Pancreas (tissue), 10 donors: ENCODE results near the gene MYO1E. TPM values are rescaled to one million over a fixed set of nuclear protein-coding genes. Genes with fewer than 3 reads are reported as not detected.

Source experiments
- ATAC-seq, 4 donors: fragments of 200-7000 bp; cut with Tn5 transposase; one replicate each; pipeline versions ENCODE4 v1.8.0 to v1.9.1; 2020; ENCODE audit warnings: mild to moderate bottlenecking in 4 of 4, moderate library complexity in 4 of 4
- DNase-seq, 6 donors: peaks; one replicate each; pipeline ENCODE4 v3.0.0-alpha.2; 2020
- FAIRE-seq: peaks from 2 replicates; lab custom pipeline; 2012; peaks lifted over from hg19 to GRCh38; lab: Jason Lieb, UNC
- H3K27ac ChIP-seq, 4 donors: fragments of 200-600 bp; sonication (generic); 1 replicate in 3 of 4; 2 replicates in 1 of 4; pipeline versions ENCODE4 v1.5.0 to v1.8.0; 2020
- H3K27me3 ChIP-seq, 4 donors: fragments of 200-600 bp; one replicate each; pipeline ENCODE4 v1.8.0; 2021
- H3K36me3 ChIP-seq, 3 donors: fragments of 200-600 bp; sonication (generic) in 1 of 3; one replicate each; pipeline versions ENCODE4 v1.5.0 to v1.8.0; 2020 to 2021
- H3K4me1 ChIP-seq, 3 donors: fragments of 200-600 bp; one replicate each; pipeline ENCODE4 v1.8.0; 2021
- H3K4me3 ChIP-seq, 4 donors: fragments of 200-600 bp; sonication (generic) in 2 of 4; one replicate each; pipeline versions ENCODE4 v1.5.0 to v1.8.0; 2020 to 2021
- H3K9me3 ChIP-seq, 4 donors: fragments of 200-600 bp; one replicate each; pipeline ENCODE4 v1.8.0; 2021
- WGBS, 2 donors: extraction: QIAGEN DNeasy Blood & Tissue Kit; methylation state at CpG; one replicate each; pipeline ENCODE4 v1.1.7; 2013; 5-methylcytosine and 5-hydroxymethylcytosine counted together
- intact Hi-C, 3 donors: fragments of 100-400 bp; cut with DNase I; formaldehyde crosslinking; loops; one replicate each; pipeline versions ENCODE4 v1.11.1 to v1.14.2; 2022
- polyA plus RNA-seq, 2 donors: library from polyadenylated mRNA; stranded (reverse); fragments of 200-250 nt; gene quantifications; one replicate each; pipeline ENCODE4 v1.2.3, GENCODE V29; 2013
- total RNA-seq, 6 donors: library from RNA; stranded (reverse); fragmentation: NEBNext Ultra II Directional in 4 of 6; extraction: Animal tissue kit (Norgen Biotek cat#: 25700) in 4 of 6; gene quantifications; one replicate each; pipeline versions ENCODE4 v1.2.1 to v1.2.4, GENCODE V29; 2021 to 2023
- TF ChIP-seq, protein P1 (sequence below), 4 donors: fragments of 200-600 bp; sonication (generic) in 3 of 4; IDR thresholded peaks; one replicate each; pipeline versions ENCODE4 v1.5.0 to v1.8.0; 2021; ENCODE audit warnings: antibody characterized with exemption in 4 of 4
- donor health status: healthy with polysubstance abuse.
- donor health status: DM: no; HTN: no; CAD: no; lungs with moderate emphysema.
- donor health status: DM: no; HTN: no; CAD: no.
- donor health status: control.
- donor health status: control.
- donor health status: Bipolar disorder and iron deficiency.
- donor health status: DM: yes; HTN: yes; CAD: no.
- donor health status: DM: no; HTN: no; CAD: no.
- donor health status: DM: no; HTN: no; CAD: no.
- donor health status: DM: yes; HTN: yes; CAD: no.

Gene MYO1E
- total and polyA plus RNA-seq, 8 donors: 7.8 to 81.1 (median 25.6) TPM

DNA sequence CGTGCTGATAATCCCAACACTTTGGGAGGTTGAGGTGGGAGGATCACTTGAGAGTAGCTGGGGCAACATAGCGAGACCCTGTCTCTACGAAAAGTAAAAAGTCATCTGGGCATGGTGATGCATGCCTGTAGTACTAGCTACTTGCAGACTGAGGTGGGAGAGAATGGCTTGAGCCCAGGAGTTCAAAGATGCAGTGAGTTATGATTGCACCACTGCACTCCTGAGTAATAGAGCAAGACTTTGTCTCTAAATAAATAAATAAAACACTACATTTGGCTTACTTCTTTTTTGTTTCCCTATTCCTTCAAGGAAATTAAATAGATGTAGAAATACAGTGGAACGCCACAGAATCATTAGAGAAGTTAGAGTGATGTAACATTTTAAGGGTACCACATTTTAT is 186.2 kb downstream of the MYO1E start:
- Histone ChIP-seq H3K36me3 (peaks cover 0 to 9% (median 0%) of the 10 kb centered on the region in 3 donors), H3K4me3 (no peak overlapping the region), H3K9me3 (no peaks in the 10 kb centered on the region), H3K4me1 (no peaks in the 10 kb centered on the region), H3K27me3 (no peaks in the 10 kb centered on the region), H3K27ac (no peak overlapping the region)
- no peak for DNase-seq
- intact Hi-C loops: no loop called here
- ATAC-seq: no peak
- no peak for FAIRE-seq
- WGBS, 2 donors: 94 to 95% methylated on average over 4 of the region's 4 CpGs
- TF ChIP-seq, protein P1, sequence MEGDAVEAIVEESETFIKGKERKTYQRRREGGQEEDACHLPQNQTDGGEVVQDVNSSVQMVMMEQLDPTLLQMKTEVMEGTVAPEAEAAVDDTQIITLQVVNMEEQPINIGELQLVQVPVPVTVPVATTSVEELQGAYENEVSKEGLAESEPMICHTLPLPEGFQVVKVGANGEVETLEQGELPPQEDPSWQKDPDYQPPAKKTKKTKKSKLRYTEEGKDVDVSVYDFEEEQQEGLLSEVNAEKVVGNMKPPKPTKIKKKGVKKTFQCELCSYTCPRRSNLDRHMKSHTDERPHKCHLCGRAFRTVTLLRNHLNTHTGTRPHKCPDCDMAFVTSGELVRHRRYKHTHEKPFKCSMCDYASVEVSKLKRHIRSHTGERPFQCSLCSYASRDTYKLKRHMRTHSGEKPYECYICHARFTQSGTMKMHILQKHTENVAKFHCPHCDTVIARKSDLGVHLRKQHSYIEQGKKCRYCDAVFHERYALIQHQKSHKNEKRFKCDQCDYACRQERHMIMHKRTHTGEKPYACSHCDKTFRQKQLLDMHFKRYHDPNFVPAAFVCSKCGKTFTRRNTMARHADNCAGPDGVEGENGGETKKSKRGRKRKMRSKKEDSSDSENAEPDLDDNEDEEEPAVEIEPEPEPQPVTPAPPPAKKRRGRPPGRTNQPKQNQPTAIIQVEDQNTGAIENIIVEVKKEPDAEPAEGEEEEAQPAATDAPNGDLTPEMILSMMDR (IDR thresholded peaks at IDR 0.05): no peak

DNA sequence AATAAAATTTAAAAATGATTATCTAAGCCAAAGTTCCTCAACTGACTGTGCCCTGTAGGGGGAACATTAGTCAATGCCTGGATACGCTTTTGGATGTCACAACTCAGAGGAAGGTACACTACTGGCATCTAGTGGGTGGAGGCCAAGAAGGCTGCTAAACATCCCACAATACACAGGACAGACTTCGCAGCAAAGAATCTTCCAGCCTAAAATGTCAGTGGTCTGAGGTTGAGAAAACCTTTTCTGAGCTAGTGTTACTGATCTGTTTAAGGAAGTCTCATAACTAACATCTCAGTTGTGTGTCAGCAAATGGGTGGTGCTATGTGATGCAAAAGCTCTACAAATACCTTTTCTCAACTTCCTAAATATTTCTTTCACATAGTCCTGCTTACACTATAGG is 186.9 kb downstream of the MYO1E start:
- intact Hi-C loops: no loop called here
- Histone ChIP-seq H3K36me3 (peaks cover 0 to 9% (median 0%) of the 10 kb centered on the region in 3 donors), H3K27ac (no peak overlapping the region), H3K4me1 (no peaks in the 10 kb centered on the region), H3K4me3 (no peak overlapping the region), H3K9me3 (no peaks in the 10 kb centered on the region), H3K27me3 (no peaks in the 10 kb centered on the region)
- no peak for FAIRE-seq
- 67 to 76% methylated on average over 2 of the region's 2 CpGs for WGBS, 2 donors
- TF ChIP-seq, protein P1 (IDR thresholded peaks at IDR 0.05): no peak
- DNase-seq: no peak
- ATAC-seq: peak in 2 of 4 donors; percentile 22 to 34

DNA sequence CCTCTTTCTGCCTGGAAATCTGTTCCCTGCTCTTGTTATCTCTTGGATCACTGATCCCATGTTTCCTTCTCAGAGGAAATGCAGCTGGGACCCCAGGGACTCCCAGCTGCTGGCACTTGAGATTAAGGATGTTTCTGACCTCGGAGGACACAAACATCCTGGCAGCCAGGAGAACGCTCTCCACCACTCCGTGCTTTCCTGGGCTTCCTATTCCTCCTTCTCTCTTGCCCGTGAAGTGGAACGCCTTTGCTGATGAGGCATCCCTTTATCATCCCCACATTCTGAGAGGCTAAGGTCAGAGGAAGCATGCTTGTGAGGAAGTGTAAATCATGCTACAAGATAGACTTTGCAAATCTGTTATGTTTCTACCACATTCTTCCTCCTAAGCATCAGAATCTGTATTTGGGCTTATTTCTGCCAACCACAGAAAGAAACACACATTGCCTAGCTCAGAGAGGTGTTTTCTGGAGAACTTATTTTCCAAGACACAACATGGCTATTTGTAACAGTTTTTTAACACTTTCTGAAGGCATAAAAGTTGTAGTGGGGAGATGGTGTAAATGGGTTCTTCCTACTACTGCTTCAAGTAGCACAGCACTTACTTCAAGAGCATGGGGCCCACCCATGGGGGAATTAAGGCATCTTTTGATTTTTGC is 191.6 kb downstream of the MYO1E start:
- ATAC-seq (peak in 2 of 4 donors; percentile 11 to 36), FAIRE-seq (no peak), DNase-seq (no peak)
- Histone ChIP-seq H3K4me1 (no peaks in the 10 kb centered on the region), H3K4me3 (no peak overlapping the region), H3K27me3 (no peaks in the 10 kb centered on the region), H3K9me3 (no peaks in the 10 kb centered on the region), H3K27ac (no peak overlapping the region), H3K36me3 (peaks cover 0 to 8% (median 0%) of the 10 kb centered on the region in 3 donors)
- intact Hi-C loops: no loop called here
- 83 to 86% methylated on average over 5 of the region's 5 CpGs for WGBS, 2 donors
- TF ChIP-seq, protein P1 (IDR thresholded peaks at IDR 0.05): no peak

DNA sequence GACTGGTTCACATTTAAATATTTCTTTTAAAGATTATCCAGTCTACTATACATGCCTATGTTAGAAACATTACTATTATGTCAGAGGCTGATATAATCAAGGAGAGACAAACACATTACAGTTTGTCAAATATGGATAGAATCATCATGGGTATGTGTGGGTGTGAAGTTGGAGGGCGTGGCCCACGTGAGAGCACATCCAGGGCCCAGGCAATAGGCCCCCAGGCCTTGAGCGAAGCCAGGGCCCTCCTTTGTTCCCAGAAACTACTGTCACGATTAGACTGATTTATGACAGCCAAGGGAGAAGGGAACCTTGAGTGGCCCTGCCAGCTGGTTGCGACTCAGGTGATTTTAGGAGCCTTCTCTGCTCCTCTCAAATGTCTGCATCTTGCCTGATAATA is 193.0 kb downstream of the MYO1E start:
- WGBS, 2 donors: 87 to 91% methylated on average over 5 of the region's 5 CpGs
- Histone ChIP-seq H3K27me3 (no peaks in the 10 kb centered on the region), H3K36me3 (peaks cover 0 to 8% (median 0%) of the 10 kb centered on the region in 3 donors), H3K4me1 (no peaks in the 10 kb centered on the region), H3K4me3 (no peak overlapping the region), H3K27ac (no peak overlapping the region), H3K9me3 (no peaks in the 10 kb centered on the region)
- ATAC-seq: no peak
- no peak for FAIRE-seq
- TF ChIP-seq, protein P1 (IDR thresholded peaks at IDR 0.05): no peak
- intact Hi-C loops: loop anchor here in 1 of 3 donors (10.0 kb wide), 1 partner anchor 315 kb away; no protein-coding TSS in a partner anchor
- no peak for DNase-seq

DNA sequence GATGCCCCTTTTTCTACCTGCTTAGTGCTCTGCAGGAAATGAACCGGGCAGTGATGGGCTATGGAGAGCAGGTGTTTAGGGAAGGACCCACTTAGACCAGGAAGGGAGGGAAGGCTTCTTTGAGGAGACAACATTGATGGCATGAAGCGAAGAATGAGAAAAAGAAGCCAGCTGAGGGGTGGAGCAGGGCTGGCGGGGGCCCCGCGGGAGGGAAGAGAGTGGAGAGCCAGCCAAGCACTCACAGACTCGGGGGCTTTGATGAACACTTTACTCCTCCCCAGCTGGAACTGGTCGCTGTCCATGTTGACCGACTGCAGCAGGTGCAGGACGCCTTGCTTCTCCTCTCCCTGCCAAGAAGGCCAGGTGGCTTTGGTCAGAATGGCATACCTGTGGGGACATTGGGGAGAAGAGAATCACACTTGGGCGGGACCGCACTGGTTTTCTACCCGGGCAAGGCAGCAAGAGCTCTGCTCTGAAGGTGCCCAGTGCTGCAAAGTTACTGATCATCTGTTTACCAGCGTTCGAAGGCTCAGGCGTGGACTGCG is 194.4 kb downstream of the MYO1E start:
- DNase-seq (no peak), FAIRE-seq (no peak), ATAC-seq (no peak)
- TF ChIP-seq, protein P1 (IDR thresholded peaks at IDR 0.05): no peak
- WGBS, 2 donors: 93 to 94% methylated on average over 16 of the region's 16 CpGs
- no peaks in the 10 kb centered on the region for H3K4me1 ChIP-seq
- no peaks in the 10 kb centered on the region for H3K27me3 ChIP-seq
- intact Hi-C loops: loop anchor here in 1 of 3 donors (10.0 kb wide), 1 partner anchor 317 kb away; no protein-coding TSS in a partner anchor
- H3K27ac ChIP-seq: peak overlapping the region in 2 of 4 donors; percentile 35 to 68
- no peaks in the 10 kb centered on the region for H3K9me3 ChIP-seq
- H3K36me3 ChIP-seq: peaks cover 0 to 8% (median 0%) of the 10 kb centered on the region in 3 donors
- H3K4me3 ChIP-seq: no peak overlapping the region
